Peyer's patch (tissue), 4 donors: ENCODE data around the gene ITGAE. TPM values are rescaled to one million over a fixed set of nuclear protein-coding genes. Genes with fewer than 3 reads are reported as not detected.

Experiments
- DNase-seq, 3 donors: peaks; one replicate each; pipeline ENCODE4 v3.0.0-alpha.2; 2017 to 2019
- H3K27ac ChIP-seq, 4 donors: fragments of 200-600 bp; sonication (generic); one replicate each; pipeline ENCODE4 v1.5.1; 2016 to 2019
- H3K27me3 ChIP-seq, 2 donors: fragments of 200-600 bp; sonication (generic); one replicate each; pipeline ENCODE4 v1.5.1; 2019
- H3K36me3 ChIP-seq, 3 donors: fragments of 200-600 bp; sonication (generic); one replicate each; pipeline ENCODE4 v1.5.1; 2016 to 2019
- H3K4me1 ChIP-seq, 4 donors: fragments of 200-600 bp; sonication (generic); one replicate each; pipeline ENCODE4 v1.5.1; 2016 to 2019
- H3K4me3 ChIP-seq, 4 donors: fragments of 200-600 bp; sonication (generic); 1 replicate in 3 of 4; 2 replicates in 1 of 4; pipeline ENCODE4 v1.5.1; 2016 to 2019; ENCODE audit warnings: mild to moderate bottlenecking in 1 of 4
- H3K9me3 ChIP-seq, 4 donors: fragments of 200-600 bp; sonication (generic); one replicate each; pipeline ENCODE4 v1.5.1; 2016 to 2019; ENCODE audit warnings: mild to moderate bottlenecking in 1 of 4
- POLR2A ChIP-seq, 2 donors: fragments of 450-650 bp; IDR thresholded peaks; one replicate each; pipeline ENCODE4 v1.5.1; 2017; ENCODE audit warnings: antibody characterized with exemption in 2 of 2, mild to moderate bottlenecking in 2 of 2, moderate library complexity in 2 of 2
- total RNA-seq, 4 donors: library from RNA; depleted of rRNA; stranded (reverse); fragments of >200 nt; gene quantifications; one replicate each; pipeline ENCODE4 v1.1.0, GENCODE V29; 2016
- TF ChIP-seq, protein P1 (sequence below), 6 experiments: fragments of 450-650 bp in 4 of 6; fragments of 200-600 bp in 2 of 6; sonication (generic) in 1 of 6; IDR thresholded peaks; one replicate each; pipeline ENCODE4 v1.5.1; 2017 to 2019; ENCODE audit warnings: antibody characterized with exemption in 6 of 6, mild to moderate bottlenecking in 3 of 6, moderate library complexity in 1 of 6

Gene ITGAE
- total RNA-seq, 4 donors from 2014 or later, result 14.9 to 41.8 (median 31.5) TPM

DNA sequence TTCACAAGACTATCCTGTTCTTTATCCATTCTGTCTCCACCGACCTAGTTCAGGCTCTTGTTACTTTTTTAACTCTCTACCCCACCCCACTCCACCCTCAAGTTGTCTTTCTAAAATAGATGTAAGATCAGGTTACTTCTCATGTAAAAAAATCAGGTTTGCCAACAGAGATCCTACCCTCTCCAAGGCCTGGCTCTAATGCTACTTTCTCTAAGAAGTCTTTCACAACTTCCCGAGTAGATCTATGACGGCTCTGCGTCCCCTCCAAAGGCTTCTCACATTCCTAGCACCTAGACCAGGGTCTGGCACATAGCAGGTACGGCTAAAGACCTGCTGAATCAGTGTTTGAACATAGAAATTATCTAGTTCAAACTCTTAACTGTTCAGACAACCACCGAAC, 14.1 kb upstream of the ITGAE start:
- Histone ChIP-seq H3K4me1 (no peaks in the 10 kb centered on the region), H3K36me3 (peaks cover 0 to 100% (median 0%) of the 10 kb centered on the region in 3 donors), H3K27me3 (no peaks in the 10 kb centered on the region), H3K9me3 (no peaks in the 10 kb centered on the region), H3K27ac (no peak overlapping the region), H3K4me3 (no peak overlapping the region)
- TF ChIP-seq, protein P1, sequence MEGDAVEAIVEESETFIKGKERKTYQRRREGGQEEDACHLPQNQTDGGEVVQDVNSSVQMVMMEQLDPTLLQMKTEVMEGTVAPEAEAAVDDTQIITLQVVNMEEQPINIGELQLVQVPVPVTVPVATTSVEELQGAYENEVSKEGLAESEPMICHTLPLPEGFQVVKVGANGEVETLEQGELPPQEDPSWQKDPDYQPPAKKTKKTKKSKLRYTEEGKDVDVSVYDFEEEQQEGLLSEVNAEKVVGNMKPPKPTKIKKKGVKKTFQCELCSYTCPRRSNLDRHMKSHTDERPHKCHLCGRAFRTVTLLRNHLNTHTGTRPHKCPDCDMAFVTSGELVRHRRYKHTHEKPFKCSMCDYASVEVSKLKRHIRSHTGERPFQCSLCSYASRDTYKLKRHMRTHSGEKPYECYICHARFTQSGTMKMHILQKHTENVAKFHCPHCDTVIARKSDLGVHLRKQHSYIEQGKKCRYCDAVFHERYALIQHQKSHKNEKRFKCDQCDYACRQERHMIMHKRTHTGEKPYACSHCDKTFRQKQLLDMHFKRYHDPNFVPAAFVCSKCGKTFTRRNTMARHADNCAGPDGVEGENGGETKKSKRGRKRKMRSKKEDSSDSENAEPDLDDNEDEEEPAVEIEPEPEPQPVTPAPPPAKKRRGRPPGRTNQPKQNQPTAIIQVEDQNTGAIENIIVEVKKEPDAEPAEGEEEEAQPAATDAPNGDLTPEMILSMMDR (IDR thresholded peaks at IDR 0.05), result no peak
- no peak for TF ChIP-seq POLR2A (IDR thresholded peaks at IDR 0.05)
- no peak for DNase-seq

GRCh38 chr17:3814361-3814760, 13.4 kb upstream of the ITGAE start:
- no peak overlapping the region for H3K4me3 ChIP-seq
- peaks cover 0 to 100% (median 0%) of the 10 kb centered on the region in 3 donors for H3K36me3 ChIP-seq
- H3K27me3 ChIP-seq, result no peaks in the 10 kb centered on the region
- no peak overlapping the region for H3K27ac ChIP-seq
- TF ChIP-seq, protein P1 (IDR thresholded peaks at IDR 0.05), result no peak
- TF ChIP-seq POLR2A (IDR thresholded peaks at IDR 0.05), result no peak
- DNase-seq, result no peak
- H3K9me3 ChIP-seq, result no peaks in the 10 kb centered on the region
- H3K4me1 ChIP-seq, result no peaks in the 10 kb centered on the region

DNA sequence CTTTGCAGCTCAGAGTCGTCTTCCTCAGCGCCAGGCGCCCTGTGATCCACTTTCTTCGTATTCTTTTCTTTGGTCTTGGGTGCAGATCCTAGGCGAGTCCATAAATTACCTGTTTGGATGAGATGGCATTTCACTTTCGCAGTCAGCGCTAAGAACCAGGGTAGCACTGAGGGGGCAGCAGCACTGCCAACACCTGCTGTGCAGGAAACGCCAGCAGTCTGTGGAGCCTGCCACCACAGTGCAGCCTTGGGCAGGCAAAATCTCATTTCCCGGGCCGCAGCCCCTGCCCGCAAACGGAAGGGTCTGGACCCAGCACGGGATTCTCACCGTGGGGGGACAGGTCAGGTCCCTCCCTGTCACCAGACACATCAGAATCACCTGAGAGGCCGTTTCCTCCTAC, 12.2 kb upstream of the ITGAE start:
- peaks cover 0 to 100% (median 0%) of the 10 kb centered on the region in 3 donors for H3K36me3 ChIP-seq
- no peaks in the 10 kb centered on the region for H3K9me3 ChIP-seq
- H3K27ac ChIP-seq, result no peak overlapping the region
- H3K4me1 ChIP-seq, result no peaks in the 10 kb centered on the region
- DNase-seq, result no peak
- no peaks in the 10 kb centered on the region for H3K27me3 ChIP-seq
- TF ChIP-seq, protein P1 (IDR thresholded peaks at IDR 0.05), result no peak
- TF ChIP-seq POLR2A (IDR thresholded peaks at IDR 0.05), result no peak
- no peak overlapping the region for H3K4me3 ChIP-seq

DNA sequence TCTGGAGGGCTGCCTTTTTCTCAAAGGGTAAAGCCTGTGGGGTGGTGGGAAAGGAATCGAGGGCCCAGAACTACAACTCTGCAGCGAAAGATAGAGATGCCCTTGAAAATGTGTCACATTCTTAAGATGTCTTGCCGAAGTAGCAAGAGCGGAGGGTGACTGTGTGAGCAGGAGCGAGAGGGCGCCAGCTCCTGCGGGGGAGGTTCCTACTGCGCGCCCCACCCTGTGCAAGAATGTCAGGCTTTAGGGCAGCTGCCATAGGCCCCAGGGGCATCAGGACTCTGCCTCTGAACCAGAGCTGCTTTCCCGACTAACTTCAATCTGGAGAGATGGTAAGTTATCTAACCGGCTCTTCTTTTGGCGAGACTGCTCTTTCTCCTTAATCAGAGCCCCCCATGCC, 11.8 kb upstream of the ITGAE start:
- Histone ChIP-seq H3K36me3 (peaks cover 0 to 100% (median 0%) of the 10 kb centered on the region in 3 donors), H3K27me3 (no peaks in the 10 kb centered on the region), H3K4me3 (no peak overlapping the region), H3K9me3 (no peaks in the 10 kb centered on the region), H3K4me1 (no peaks in the 10 kb centered on the region), H3K27ac (no peak overlapping the region)
- no peak for TF ChIP-seq POLR2A (IDR thresholded peaks at IDR 0.05)
- TF ChIP-seq, protein P1 (IDR thresholded peaks at IDR 0.05), result no peak
- DNase-seq, result no peak

DNA sequence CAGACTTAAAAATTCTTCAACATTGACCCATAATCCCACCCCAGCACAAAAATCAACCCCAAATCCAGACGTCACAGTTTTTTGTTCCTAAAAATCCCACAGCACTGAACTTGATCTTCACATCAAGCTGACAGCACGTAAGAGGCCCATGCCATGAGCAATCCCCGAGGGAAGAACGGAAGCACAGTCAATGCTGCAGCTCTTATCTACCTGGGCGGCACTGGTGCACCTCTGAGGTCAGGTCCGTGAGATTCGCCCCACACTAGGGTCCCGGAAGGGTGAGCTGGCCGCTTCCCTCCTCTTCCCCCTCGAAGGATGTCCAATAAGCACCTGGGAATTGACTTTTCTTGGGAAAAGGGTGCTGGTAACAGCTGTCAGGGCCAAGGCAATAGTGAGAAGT, 11.3 kb upstream of the ITGAE start:
- H3K27ac ChIP-seq, result no peak overlapping the region
- H3K36me3 ChIP-seq, result peaks cover 0 to 100% (median 0%) of the 10 kb centered on the region in 3 donors

More for the DNA sequence above, 11.3 kb upstream of the ITGAE start:
- no peaks in the 10 kb centered on the region for H3K9me3 ChIP-seq
- no peaks in the 10 kb centered on the region for H3K4me1 ChIP-seq
- DNase-seq, result no peak
- TF ChIP-seq, protein P1 (IDR thresholded peaks at IDR 0.05), result no peak
- TF ChIP-seq POLR2A (IDR thresholded peaks at IDR 0.05), result no peak
- no peak overlapping the region for H3K4me3 ChIP-seq
- no peaks in the 10 kb centered on the region for H3K27me3 ChIP-seq
